ENCODE measurements around the gene DSCAML1.

The DSCAML1 gene

GRCh38 chr11:117725048-117725734 lies 71.8 kb downstream of the DSCAML1 start:
- DNase-seq (ENCODE audit: low read depth): no peak

GRCh38 chr11:117724621-117725020 lies 72.4 kb downstream of the DSCAML1 start:
- no peak for DNase-seq (ENCODE audit: low read depth)

DNA sequence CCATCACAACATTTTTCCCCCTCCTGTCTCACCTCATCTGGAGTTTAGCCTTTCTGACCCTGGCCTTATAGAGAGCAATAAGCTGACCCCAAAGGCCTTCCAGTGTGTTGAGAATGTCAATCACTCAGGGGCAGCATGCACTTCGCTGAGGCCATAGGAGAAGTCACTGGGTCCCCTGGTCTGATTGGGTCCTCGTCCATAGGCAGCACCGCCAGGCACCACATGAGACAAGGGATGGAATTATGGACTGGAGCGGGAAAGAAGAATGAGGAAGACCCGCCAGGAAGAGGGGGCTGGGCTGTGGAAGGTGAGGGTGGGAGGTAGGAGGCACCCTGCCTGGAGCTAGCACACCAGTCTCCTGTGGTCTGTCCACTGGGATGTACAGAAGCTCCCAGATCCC lies 72.9 kb downstream of the DSCAML1 start:
- no peak for DNase-seq (ENCODE audit: low read depth)

- no peak for DNase-seq (ENCODE audit: low read depth)
Observed at GRCh38 chr11:117723277-117724024, 73.6 kb downstream of the DSCAML1 start.

DNA sequence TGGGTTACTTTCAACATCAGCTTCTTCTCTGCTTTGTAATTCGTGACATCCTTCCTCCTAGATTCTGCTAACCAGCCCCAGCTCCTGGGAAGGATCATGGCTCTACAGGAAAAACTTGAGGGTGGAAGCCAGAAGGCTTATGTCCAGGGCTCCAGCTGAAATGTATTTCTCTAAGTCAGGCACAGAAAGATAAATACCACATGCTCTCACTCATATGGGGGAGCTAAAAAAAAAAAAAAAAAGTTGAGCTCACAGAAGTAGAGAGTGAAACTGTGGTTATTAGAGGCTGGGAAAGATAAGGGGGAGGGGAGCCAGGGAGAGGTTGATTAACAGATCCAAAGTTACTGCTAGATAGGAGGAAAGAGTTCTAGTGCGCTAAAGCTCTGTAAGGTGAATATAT lies 74.9 kb downstream of the DSCAML1 start:
- no peak for DNase-seq (ENCODE audit: low read depth)

DNA sequence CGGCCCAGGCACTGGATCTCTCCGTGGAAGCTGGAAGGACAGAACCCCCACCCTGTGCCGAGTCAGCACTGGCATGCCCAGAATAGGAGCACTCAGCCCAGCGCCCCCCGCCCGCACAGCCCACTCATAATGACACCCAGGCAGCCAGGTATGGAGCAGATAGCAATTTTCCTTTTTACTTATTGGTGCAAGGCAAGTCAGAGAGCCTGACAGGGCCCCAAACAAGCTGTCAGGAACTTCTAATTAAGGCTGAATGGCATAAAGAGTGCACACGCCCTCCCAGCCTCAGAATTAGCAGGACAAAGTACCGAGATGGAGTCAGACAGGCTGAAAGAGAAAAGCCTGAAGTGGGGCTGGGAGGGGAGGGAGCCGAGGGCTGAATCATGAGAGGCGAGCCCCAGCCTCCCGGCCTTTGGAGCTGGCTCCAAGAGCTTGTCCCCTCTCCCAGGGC lies 76.9 kb downstream of the DSCAML1 start:
- DNase-seq (ENCODE audit: low read depth): no peak

DNA sequence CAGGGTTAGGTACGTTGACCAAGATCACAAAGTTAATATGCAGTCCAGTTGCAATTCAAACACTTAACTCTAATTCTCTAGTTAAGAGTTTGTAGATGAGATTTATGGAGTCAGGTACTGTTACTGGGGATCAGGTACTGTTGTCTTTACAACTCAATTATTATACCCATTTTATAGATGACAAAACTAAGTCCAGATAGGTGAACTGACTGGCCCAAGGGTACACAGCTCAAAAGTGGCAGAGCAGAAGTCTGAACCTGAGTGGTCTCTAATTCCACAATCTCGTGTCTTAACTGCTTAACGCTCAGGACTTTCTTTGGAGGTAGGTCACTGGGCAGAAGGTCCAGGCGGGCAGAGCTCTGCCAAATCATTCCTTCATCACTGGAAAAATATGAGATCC lies 77.5 kb downstream of the DSCAML1 start:
- no peak for DNase-seq (ENCODE audit: low read depth)

- DNase-seq (ENCODE audit: low read depth): no peak
Observed at GRCh38 chr11:117717485-117718314, 79.3 kb downstream of the DSCAML1 start.

GRCh38 chr11:117716521-117717440 lies 80.2 kb downstream of the DSCAML1 start:
- no peak for DNase-seq (ENCODE audit: low read depth)

- DNase-seq (ENCODE audit: low read depth): no peak
Observed at GRCh38 chr11:117715801-117716200, 81.2 kb downstream of the DSCAML1 start.

DNA sequence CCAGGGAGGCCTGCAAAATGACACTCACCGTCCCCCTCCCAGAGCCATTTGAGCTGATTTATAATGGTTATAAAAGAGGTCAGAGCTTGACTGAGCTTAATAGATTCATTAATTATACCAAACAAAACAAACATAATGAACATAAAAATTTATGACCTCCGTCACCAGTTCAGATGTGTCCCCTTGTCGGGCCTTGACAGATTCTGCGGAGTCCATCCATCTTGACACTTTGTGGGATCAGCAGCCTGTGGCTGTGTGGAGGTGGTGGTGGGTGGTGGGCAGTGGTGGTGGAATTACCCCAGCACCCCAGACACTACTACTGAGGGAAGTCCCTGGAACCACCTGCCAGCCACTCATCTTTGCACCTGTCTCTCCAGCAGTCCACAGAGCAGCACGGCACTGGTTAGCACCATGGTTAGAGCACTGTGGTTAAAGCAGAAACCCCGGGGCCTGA lies 83.5 kb downstream of the DSCAML1 start:
- no peak for DNase-seq (ENCODE audit: low read depth)

GRCh38 chr11:117712530-117712929 lies 84.5 kb downstream of the DSCAML1 start:
- no peak for DNase-seq (ENCODE audit: low read depth)

- DNase-seq (ENCODE audit: low read depth): no peak
Observed at GRCh38 chr11:117711331-117711730, 85.7 kb downstream of the DSCAML1 start.

DNA sequence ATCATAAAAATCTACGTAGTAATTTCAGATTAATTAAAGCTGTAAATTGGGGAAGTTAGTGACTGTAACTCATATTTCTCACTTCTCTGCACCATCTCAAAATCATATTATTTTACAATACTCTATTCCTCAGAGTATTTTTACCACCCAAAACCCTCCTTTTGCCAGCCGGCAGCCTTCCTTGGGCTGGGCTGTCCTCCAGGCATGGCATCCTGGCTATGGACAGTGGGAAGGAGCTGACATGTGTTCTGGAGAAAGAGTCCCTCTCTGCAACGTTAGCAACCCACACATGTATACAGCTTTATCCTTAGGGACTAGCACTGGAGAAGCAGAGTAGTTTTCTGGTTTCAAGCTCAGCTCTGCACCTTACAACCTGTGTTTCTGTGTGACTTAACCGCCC lies 86.8 kb downstream of the DSCAML1 start:
- DNase-seq (ENCODE audit: low read depth): no peak

- DNase-seq (ENCODE audit: low read depth): no peak
Observed at GRCh38 chr11:117706322-117706814, 90.6 kb downstream of the DSCAML1 start.

DNA sequence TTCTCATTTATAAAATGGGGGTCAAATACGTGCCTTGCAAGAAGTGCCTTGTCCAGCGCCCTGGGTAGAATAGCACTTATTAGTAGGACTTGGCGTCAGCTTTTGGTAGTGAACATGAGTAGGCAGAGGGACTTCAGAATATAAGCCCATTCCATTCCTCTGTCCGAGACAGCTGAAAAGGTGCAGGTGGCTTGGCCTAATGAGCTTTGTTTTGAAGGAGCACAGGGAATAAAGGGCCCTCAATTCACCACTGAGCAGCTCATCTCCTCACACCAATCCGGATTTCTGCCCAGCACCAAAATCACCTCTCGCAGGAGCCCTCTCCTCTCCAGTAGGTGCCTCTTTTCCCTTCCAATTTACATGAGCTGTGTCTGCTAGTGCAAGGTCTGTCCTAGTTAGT lies 91.2 kb downstream of the DSCAML1 start:
- no peak for DNase-seq (ENCODE audit: low read depth)

DNA sequence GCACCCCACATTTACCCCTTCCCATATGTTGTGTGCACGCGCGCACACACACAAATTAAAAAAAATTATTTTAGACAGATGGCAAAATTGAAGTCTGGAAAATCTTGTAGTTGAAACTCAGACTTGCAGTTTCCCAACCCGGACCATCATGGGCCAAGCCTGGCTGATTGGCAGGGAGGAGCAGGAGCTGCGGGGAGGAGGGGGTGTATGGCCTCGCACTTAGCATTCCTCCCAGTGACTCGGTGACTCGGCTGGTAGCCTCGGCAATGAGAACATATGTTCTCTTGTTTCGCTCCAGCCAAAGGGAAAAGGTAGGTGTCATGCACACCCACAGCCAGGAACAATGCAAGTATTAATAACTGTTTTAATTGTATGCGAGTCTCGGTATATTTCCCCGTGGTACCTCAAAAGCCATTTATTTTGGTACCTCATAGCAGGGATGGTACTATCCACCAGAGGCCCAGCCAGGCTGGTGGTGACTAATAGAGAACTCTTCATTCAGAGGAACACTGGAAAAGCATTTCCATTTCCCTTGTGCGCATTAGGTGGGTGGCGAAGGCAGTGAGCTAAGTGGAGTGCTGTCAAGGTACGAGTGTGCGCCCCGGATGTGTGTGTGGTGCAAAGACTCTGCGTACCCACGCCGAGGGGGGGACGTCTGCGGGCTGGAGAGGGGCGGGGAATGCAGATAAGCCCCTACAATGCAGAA lies 92.5 kb downstream of the DSCAML1 start:
- DNase-seq (ENCODE audit: low read depth): no peak

GRCh38 chr11:117702946-117703598 lies 93.9 kb downstream of the DSCAML1 start:
- DNase-seq (ENCODE audit: low read depth): no peak

DNA sequence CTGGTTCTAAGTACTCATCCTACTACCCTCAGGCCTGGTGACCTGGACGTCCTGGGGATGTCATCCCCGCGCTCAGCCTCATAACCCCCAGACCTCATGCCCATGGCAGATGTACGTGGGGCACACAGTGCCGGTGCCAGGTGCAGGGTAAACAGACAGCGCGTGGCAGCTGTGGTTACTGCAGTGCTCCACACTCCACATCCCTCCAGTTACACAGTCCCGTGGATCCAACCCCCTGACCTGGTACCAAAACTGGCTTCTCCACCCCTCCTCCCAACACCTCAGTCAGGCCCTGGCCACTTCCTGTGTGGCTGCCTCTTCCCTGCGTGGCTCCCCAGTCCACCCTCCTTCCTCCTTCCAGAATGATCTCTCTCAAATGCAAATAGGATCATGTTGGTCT lies 95.2 kb downstream of the DSCAML1 start:
- no peak for DNase-seq (ENCODE audit: low read depth)

GRCh38 chr11:117700551-117700950 lies 96.5 kb downstream of the DSCAML1 start:
- DNase-seq (ENCODE audit: low read depth): no peak

All from stimulated activated CD8-positive, alpha-beta memory T cell treated with anti-CD3 and anti-CD28 coated beads, Interleukin-4, amount 100 ng/mL, for 24 hours (primary cell).